Measurements from ENCODE around the gene REG3A.

Gene REG3A

GRCh38 chr2:79162801-79163200 lies 3.2 kb upstream of the REG3A start:
- WGBS, 2 experiments, result no CpG with 5 or more reads among the region's 1 CpG
- no peak overlapping the region for H3K27ac ChIP-seq (ENCODE audit: insufficient read depth, low read depth, low read length, poor library complexity, severe bottlenecking)
- H3K27me3 ChIP-seq (ENCODE audit: control insufficient read depth, insufficient read depth, low read length, poor library complexity, severe bottlenecking), result no peaks in the 10 kb centered on the region
- H3K9me3 ChIP-seq (ENCODE audit: control insufficient read depth, low read length), result no peaks in the 10 kb centered on the region
- H3K4me1 ChIP-seq (ENCODE audit: control insufficient read depth, insufficient read depth, low read length), result no peaks in the 10 kb centered on the region
- H3K4me3 ChIP-seq (ENCODE audit: insufficient read depth, low read depth, low read length), result no peak overlapping the region
- no peaks in the 10 kb centered on the region for H3K36me3 ChIP-seq (ENCODE audit: control insufficient read depth, insufficient read depth, low read length)

- H3K36me3 ChIP-seq (ENCODE audit: control insufficient read depth, insufficient read depth, low read length), result no peaks in the 10 kb centered on the region
- no peaks in the 10 kb centered on the region for H3K9me3 ChIP-seq (ENCODE audit: control insufficient read depth, low read length)
- no peaks in the 10 kb centered on the region for H3K4me1 ChIP-seq (ENCODE audit: control insufficient read depth, insufficient read depth, low read length)
- 100% methylated on average over 1 to 2 of the region's 2 CpGs for WGBS, 2 experiments
- no peaks in the 10 kb centered on the region for H3K27me3 ChIP-seq (ENCODE audit: control insufficient read depth, insufficient read depth, low read length, poor library complexity, severe bottlenecking)
- H3K27ac ChIP-seq (ENCODE audit: insufficient read depth, low read depth, low read length, poor library complexity, severe bottlenecking), result no peak overlapping the region
- H3K4me3 ChIP-seq (ENCODE audit: insufficient read depth, low read depth, low read length), result no peak overlapping the region
Observed at GRCh38 chr2:79162132-79162531, 2.6 kb upstream of the REG3A start.

GRCh38 chr2:79159030-79159429 lies 523 bp downstream of the REG3A start:
- Histone ChIP-seq H3K27ac (ENCODE audit: insufficient read depth, low read depth, low read length, poor library complexity, severe bottlenecking) (no peak overlapping the region), H3K4me1 (ENCODE audit: control insufficient read depth, insufficient read depth, low read length) (no peaks in the 10 kb centered on the region), H3K4me3 (ENCODE audit: insufficient read depth, low read depth, low read length) (no peak overlapping the region), H3K9me3 (ENCODE audit: control insufficient read depth, low read length) (no peaks in the 10 kb centered on the region), H3K27me3 (ENCODE audit: control insufficient read depth, insufficient read depth, low read length, poor library complexity, severe bottlenecking) (no peaks in the 10 kb centered on the region), H3K36me3 (ENCODE audit: control insufficient read depth, insufficient read depth, low read length) (no peaks in the 10 kb centered on the region)
- 80 to 96% methylated on average over 2 of the region's 2 CpGs for WGBS, 2 experiments

- no peak overlapping the region for H3K27ac ChIP-seq (ENCODE audit: insufficient read depth, low read depth, low read length, poor library complexity, severe bottlenecking)
- WGBS, 2 experiments, result 90 to 97% methylated on average over 2 of the region's 2 CpGs
Observed at GRCh38 chr2:79155826-79156476, 3.6 kb downstream of the REG3A start.

GRCh38 chr2:79139423-79139822 lies 20.1 kb downstream of the REG3A start:
- Histone ChIP-seq H3K27ac (ENCODE audit: insufficient read depth, low read depth, low read length, poor library complexity, severe bottlenecking) (no peak overlapping the region), H3K36me3 (ENCODE audit: control insufficient read depth, insufficient read depth, low read length) (no peaks in the 10 kb centered on the region), H3K27me3 (ENCODE audit: control insufficient read depth, insufficient read depth, low read length, poor library complexity, severe bottlenecking) (no peaks in the 10 kb centered on the region), H3K4me3 (ENCODE audit: insufficient read depth, low read depth, low read length) (no peak overlapping the region), H3K9me3 (ENCODE audit: control insufficient read depth, low read length) (no peaks in the 10 kb centered on the region), H3K4me1 (ENCODE audit: control insufficient read depth, insufficient read depth, low read length) (no peaks in the 10 kb centered on the region)

More at GRCh38 chr2:79155826-79156476, 3.6 kb downstream of the REG3A start:
- no peaks in the 10 kb centered on the region for H3K36me3 ChIP-seq (ENCODE audit: control insufficient read depth, insufficient read depth, low read length)
- no peak overlapping the region for H3K4me3 ChIP-seq (ENCODE audit: insufficient read depth, low read depth, low read length)
- no peaks in the 10 kb centered on the region for H3K27me3 ChIP-seq (ENCODE audit: control insufficient read depth, insufficient read depth, low read length, poor library complexity, severe bottlenecking)
- no peaks in the 10 kb centered on the region for H3K4me1 ChIP-seq (ENCODE audit: control insufficient read depth, insufficient read depth, low read length)
- no peaks in the 10 kb centered on the region for H3K9me3 ChIP-seq (ENCODE audit: control insufficient read depth, low read length)

GRCh38 chr2:79138385-79138784 lies 21.2 kb downstream of the REG3A start:
- no peak overlapping the region for H3K4me3 ChIP-seq (ENCODE audit: insufficient read depth, low read depth, low read length)
- 92 to 94% methylated on average over 3 of the region's 3 CpGs for WGBS, 2 experiments
- no peaks in the 10 kb centered on the region for H3K4me1 ChIP-seq (ENCODE audit: control insufficient read depth, insufficient read depth, low read length)
- H3K27me3 ChIP-seq (ENCODE audit: control insufficient read depth, insufficient read depth, low read length, poor library complexity, severe bottlenecking), result no peaks in the 10 kb centered on the region
- no peak overlapping the region for H3K27ac ChIP-seq (ENCODE audit: insufficient read depth, low read depth, low read length, poor library complexity, severe bottlenecking)
- no peaks in the 10 kb centered on the region for H3K36me3 ChIP-seq (ENCODE audit: control insufficient read depth, insufficient read depth, low read length)
- H3K9me3 ChIP-seq (ENCODE audit: control insufficient read depth, low read length), result no peaks in the 10 kb centered on the region

GRCh38 chr2:79131687-79132086 lies 27.9 kb downstream of the REG3A start:
- H3K4me3 ChIP-seq (ENCODE audit: insufficient read depth, low read depth, low read length), result no peak overlapping the region
- no peak overlapping the region for H3K27ac ChIP-seq (ENCODE audit: insufficient read depth, low read depth, low read length, poor library complexity, severe bottlenecking)
- H3K9me3 ChIP-seq (ENCODE audit: control insufficient read depth, low read length), result no peaks in the 10 kb centered on the region
- 90 to 93% methylated on average over 4 of the region's 4 CpGs for WGBS, 2 experiments
- no peaks in the 10 kb centered on the region for H3K36me3 ChIP-seq (ENCODE audit: control insufficient read depth, insufficient read depth, low read length)
- peaks cover 4% of the 10 kb centered on the region for H3K4me1 ChIP-seq (ENCODE audit: control insufficient read depth, insufficient read depth, low read length)
- no peaks in the 10 kb centered on the region for H3K27me3 ChIP-seq (ENCODE audit: control insufficient read depth, insufficient read depth, low read length, poor library complexity, severe bottlenecking)

- H3K4me1 ChIP-seq (ENCODE audit: control insufficient read depth, insufficient read depth, low read length), result peaks cover 4% of the 10 kb centered on the region
- H3K27me3 ChIP-seq (ENCODE audit: control insufficient read depth, insufficient read depth, low read length, poor library complexity, severe bottlenecking), result no peaks in the 10 kb centered on the region
- H3K4me3 ChIP-seq (ENCODE audit: insufficient read depth, low read depth, low read length), result no peak overlapping the region
- H3K9me3 ChIP-seq (ENCODE audit: control insufficient read depth, low read length), result no peaks in the 10 kb centered on the region
- no peaks in the 10 kb centered on the region for H3K36me3 ChIP-seq (ENCODE audit: control insufficient read depth, insufficient read depth, low read length)
- H3K27ac ChIP-seq (ENCODE audit: insufficient read depth, low read depth, low read length, poor library complexity, severe bottlenecking), result no peak overlapping the region
Observed at GRCh38 chr2:79129804-79130203, 29.7 kb downstream of the REG3A start.

GRCh38 chr2:79129260-79129659 lies 30.3 kb downstream of the REG3A start:
- no peak overlapping the region for H3K27ac ChIP-seq (ENCODE audit: insufficient read depth, low read depth, low read length, poor library complexity, severe bottlenecking)
- peaks cover 4% of the 10 kb centered on the region for H3K4me1 ChIP-seq (ENCODE audit: control insufficient read depth, insufficient read depth, low read length)
- H3K27me3 ChIP-seq (ENCODE audit: control insufficient read depth, insufficient read depth, low read length, poor library complexity, severe bottlenecking), result no peaks in the 10 kb centered on the region
- no peaks in the 10 kb centered on the region for H3K36me3 ChIP-seq (ENCODE audit: control insufficient read depth, insufficient read depth, low read length)
- no peaks in the 10 kb centered on the region for H3K9me3 ChIP-seq (ENCODE audit: control insufficient read depth, low read length)
- 91 to 99% methylated on average over 6 of the region's 6 CpGs for WGBS, 2 experiments
- H3K4me3 ChIP-seq (ENCODE audit: insufficient read depth, low read depth, low read length), result no peak overlapping the region

GRCh38 chr2:79128406-79128805 lies 31.1 kb downstream of the REG3A start:
- Histone ChIP-seq H3K4me1 (ENCODE audit: control insufficient read depth, insufficient read depth, low read length) (peaks cover 4% of the 10 kb centered on the region), H3K27ac (ENCODE audit: insufficient read depth, low read depth, low read length, poor library complexity, severe bottlenecking) (no peak overlapping the region), H3K27me3 (ENCODE audit: control insufficient read depth, insufficient read depth, low read length, poor library complexity, severe bottlenecking) (no peaks in the 10 kb centered on the region), H3K36me3 (ENCODE audit: control insufficient read depth, insufficient read depth, low read length) (no peaks in the 10 kb centered on the region), H3K4me3 (ENCODE audit: insufficient read depth, low read depth, low read length) (no peak overlapping the region), H3K9me3 (ENCODE audit: control insufficient read depth, low read length) (no peaks in the 10 kb centered on the region)
- WGBS, 2 experiments, result 94 to 96% methylated on average over 2 of the region's 3 CpGs

- H3K27me3 ChIP-seq (ENCODE audit: control insufficient read depth, insufficient read depth, low read length, poor library complexity, severe bottlenecking), result no peaks in the 10 kb centered on the region
- H3K4me1 ChIP-seq (ENCODE audit: control insufficient read depth, insufficient read depth, low read length), result peaks cover under 1% of the 10 kb centered on the region
- WGBS, 2 experiments, result 92 to 97% methylated on average over 3 of the region's 3 CpGs
- no peaks in the 10 kb centered on the region for H3K9me3 ChIP-seq (ENCODE audit: control insufficient read depth, low read length)
- no peaks in the 10 kb centered on the region for H3K36me3 ChIP-seq (ENCODE audit: control insufficient read depth, insufficient read depth, low read length)
- no peak overlapping the region for H3K4me3 ChIP-seq (ENCODE audit: insufficient read depth, low read depth, low read length)
- H3K27ac ChIP-seq (ENCODE audit: insufficient read depth, low read depth, low read length, poor library complexity, severe bottlenecking), result no peak overlapping the region
Observed at GRCh38 chr2:79125721-79125985, 33.9 kb downstream of the REG3A start.
